ENCODE measurements around the gene LEMD1.

The LEMD1 gene

GRCh38 chr1:205421798-205422197 lies at the start of gene LEMD1:
Gene LEMD1, minus strand, starts transcription at chr1:205422056. Its CDS starts 1,520 bp downstream, at chr1:205420536.
- DNase-seq (ENCODE audit: low read depth): no peak

- no peak for DNase-seq (ENCODE audit: low read depth)
Observed at GRCh38 chr1:205470131-205470530, 48.3 kb upstream of the LEMD1 start.

- no peak for DNase-seq (ENCODE audit: low read depth)
Observed at GRCh38 chr1:205466595-205467220, 44.9 kb upstream of the LEMD1 start.

- no peak for DNase-seq (ENCODE audit: low read depth)
Observed at GRCh38 chr1:205465392-205465791, 43.5 kb upstream of the LEMD1 start.

DNA sequence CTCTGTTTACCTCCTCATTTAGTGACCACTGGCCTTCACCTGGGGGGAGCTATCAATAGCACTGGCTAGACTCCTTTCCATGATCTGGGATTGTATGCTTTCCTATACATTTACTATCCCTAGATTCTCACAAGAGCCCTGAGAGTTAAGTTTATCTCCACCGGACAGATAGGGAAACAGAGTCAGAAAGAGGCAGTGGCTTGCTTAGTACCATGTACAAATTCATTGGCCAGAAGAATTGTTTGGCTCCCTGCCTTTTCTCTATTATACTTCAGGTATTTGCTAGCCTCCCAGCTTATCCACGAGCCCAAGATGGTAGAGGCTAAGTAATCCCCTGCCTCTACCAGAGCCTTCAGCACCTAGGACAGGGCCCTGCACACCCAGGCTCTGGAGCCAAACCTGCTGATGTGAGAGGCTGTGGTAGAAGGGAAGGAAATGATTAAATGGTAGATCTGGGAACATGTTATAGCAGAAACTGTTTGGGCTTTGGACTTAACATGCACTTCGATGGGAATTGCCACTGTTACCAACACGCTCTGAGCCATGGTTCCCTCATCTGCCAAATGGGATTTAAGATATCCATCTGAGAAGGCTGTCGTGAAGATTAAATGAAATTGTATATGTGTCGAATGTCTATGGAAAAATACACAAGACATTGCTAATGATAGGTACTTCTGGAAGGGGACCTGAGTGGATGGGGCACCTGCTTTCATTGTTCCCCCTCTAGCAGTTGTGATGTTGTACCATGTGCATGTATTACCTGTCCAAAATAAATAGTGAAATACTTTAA lies 37.1 kb upstream of the LEMD1 start:
- DNase-seq (ENCODE audit: low read depth): peak; percentile 69

- no peak for DNase-seq (ENCODE audit: low read depth)
Observed at GRCh38 chr1:205456868-205457745, 35.3 kb upstream of the LEMD1 start.

DNA sequence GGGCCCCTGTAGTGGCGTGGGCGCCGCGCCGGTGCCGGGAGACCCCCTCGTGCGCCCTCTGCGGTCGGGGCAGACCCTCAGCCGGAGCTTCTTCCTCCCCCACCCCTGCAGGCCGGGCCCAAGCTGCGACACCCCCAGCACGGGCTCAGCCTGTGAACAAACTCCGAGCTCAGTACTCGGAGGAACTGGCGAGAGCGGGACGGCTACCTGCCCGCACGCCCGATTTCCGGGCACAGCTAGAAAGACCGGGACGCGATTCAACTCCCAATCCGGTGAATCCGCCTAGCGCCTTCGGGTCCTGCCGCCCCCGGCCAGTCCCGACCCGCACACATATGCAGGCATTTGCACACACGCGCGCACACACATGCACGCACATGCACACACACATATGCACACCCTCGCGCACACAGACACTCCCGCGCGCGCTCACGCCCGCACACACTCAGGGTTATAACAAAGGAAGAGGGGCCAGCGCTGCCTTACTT lies 34.6 kb upstream of the LEMD1 start:
- no peak for DNase-seq (ENCODE audit: low read depth)

- no peak for DNase-seq (ENCODE audit: low read depth)
Observed at GRCh38 chr1:205455581-205456382, 33.9 kb upstream of the LEMD1 start, which contains the start of gene BLACAT1. Gene BLACAT1, minus strand, starts transcription at chr1:205456045.

DNA sequence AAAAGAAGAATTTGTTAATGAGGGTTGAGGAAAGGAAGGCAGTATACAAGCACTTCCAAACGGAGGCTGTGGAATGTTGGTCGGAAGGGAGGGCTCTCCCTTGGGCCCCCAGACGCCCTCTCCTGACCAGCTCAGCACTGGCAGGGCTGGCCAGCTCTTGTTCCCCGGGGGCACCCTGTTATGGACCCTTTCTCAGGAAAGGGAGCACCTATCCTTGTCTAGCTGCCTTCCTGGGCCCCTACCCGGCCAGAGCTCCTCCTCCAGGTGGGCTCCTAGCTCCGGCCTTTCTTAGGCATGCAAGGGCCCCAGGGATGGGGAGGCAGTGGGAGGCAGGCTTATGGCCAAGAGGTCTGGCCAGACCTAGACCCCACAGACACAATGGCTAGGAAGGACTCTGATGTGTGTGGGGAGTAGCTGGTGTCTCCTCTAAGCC lies 33.1 kb upstream of the LEMD1 start:
- DNase-seq (ENCODE audit: low read depth): no peak

DNA sequence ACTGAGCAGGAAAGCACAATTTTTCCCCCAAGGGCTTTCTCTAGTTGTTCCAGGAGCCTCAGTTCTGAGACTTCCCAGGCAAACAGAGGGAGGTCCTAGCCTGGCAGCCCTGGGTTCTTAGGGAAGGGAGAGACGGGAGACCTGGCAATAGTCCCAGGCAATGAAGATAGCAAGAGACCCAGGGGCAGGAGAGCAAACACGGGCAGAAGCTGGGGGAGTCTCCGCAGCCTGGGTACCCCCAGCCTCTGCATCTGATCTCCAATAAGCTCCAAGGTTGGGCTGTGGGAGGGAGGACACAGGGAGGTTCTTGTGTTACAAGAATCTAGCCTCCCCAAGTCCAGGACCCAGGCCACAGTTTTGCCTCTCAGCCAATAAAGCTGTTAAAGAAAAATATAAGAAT lies 31.6 kb upstream of the LEMD1 start:
- no peak for DNase-seq (ENCODE audit: low read depth)

GRCh38 chr1:205452933-205453332 lies 31.1 kb upstream of the LEMD1 start:
- no peak for DNase-seq (ENCODE audit: low read depth)

GRCh38 chr1:205452364-205452763 lies 30.5 kb upstream of the LEMD1 start:
- no peak for DNase-seq (ENCODE audit: low read depth)

- no peak for DNase-seq (ENCODE audit: low read depth)
Observed at GRCh38 chr1:205451759-205452164, 29.9 kb upstream of the LEMD1 start.

- DNase-seq (ENCODE audit: low read depth): no peak
Observed at GRCh38 chr1:205451202-205451601, 29.3 kb upstream of the LEMD1 start.

GRCh38 chr1:205450448-205450847 lies 28.6 kb upstream of the LEMD1 start:
- no peak for DNase-seq (ENCODE audit: low read depth)

DNA sequence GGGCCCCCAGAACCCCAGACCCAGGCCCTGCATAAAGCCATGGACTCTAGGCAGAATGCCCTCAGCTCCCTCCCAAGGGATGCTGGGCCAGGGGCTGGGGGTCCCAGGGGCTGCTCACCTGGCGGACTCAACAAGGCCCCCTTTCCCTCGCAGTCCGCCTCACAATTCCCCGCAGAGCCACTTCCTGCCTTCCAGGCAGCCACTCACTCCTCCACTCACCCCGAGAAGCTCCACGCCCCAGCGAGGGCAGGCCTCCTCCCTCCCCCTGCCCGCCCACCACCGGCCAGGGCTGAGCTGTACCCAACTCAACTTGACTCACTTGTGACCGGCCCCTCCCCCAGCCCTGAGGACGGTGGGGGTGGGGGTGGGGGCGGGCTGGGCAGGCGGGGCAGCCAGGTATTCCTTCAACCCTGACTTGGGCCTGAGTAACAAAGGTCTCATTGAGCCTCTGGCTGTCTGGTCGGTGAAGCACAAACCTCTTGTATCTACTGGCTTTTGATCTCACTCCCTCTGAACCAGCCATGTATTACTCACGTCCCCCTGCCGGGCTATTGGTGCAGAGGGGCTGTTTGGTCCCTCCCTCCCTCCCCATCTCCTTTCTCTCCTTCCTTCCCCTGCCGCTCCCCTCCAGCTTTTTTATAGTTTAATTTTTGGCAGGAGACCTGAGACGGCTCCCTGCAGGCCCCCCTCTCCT lies 28.0 kb upstream of the LEMD1 start:
- peak; percentile 42 for DNase-seq (ENCODE audit: low read depth)

- no peak for DNase-seq (ENCODE audit: low read depth)
Observed at GRCh38 chr1:205449254-205449749, 27.4 kb upstream of the LEMD1 start.

DNA sequence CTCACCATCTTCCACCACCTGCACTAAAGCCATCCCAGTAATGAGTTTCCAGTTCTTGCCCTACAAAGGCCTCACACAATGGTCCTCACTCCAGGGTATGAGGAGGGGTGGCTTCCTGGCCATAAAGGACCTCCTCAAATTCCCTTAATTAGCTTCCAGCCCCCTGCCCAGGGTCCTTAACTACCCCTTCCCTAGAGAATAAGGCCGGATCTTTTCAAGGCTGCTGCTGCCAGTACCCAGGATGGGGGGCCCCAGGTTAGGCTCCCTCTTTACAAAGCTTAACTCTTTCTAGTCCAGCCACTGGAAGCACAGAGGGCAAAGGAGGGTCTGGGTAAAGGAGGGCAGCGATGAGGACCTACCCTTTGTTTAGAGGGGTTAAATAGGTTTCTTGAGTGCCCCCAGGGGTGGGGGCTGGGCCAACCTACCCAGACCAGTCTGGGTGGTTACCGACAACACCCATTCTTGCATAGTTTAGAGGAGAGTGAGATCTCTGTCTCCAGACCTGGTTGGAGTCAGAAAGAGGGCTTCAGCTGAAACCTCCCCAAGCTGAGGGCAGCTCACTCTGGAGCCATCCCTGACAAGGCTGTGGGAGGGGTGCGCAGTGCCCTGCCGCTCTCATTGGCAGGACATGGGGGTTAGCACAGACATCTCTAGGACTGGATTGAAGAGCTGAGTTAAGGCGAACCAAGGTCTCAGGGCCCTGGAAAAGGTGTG lies 26.8 kb upstream of the LEMD1 start:
- no peak for DNase-seq (ENCODE audit: low read depth)

GRCh38 chr1:205447457-205448341 lies 25.8 kb upstream of the LEMD1 start:
- no peak for DNase-seq (ENCODE audit: low read depth)

Data from iris pigment epithelial cell (primary cell).